H7 (cell line): Measurements from ENCODE around the gene GPR179. TPM values are rescaled to one million over a fixed set of nuclear protein-coding genes. Genes with fewer than 3 reads are reported as not detected.

Experiments
- DNase-seq: peaks from one replicate; pipeline ENCODE4 v3.0.0; 2012
- H3K27me3 ChIP-seq: 2 replicates; pipeline ENCODE4 v1.6.0; 2011; ENCODE audit warnings: mild to moderate bottlenecking, low read length; ENCODE audit not compliant: control insufficient read depth, insufficient read depth
- H3K36me3 ChIP-seq: replicated peaks from 2 replicates; pipeline ENCODE4 v1.5.1; 2011; ENCODE audit warnings: low read length; ENCODE audit not compliant: control insufficient read depth, insufficient read depth
- H3K4me3 ChIP-seq: 2 replicates; pipeline ENCODE4 v1.5.1; 2011; ENCODE audit warnings: low read depth, mild to moderate bottlenecking, control low read depth, low read length, moderate library complexity; ENCODE audit not compliant: insufficient read depth
- total RNA-seq: library from RNA; depleted of rRNA; stranded (reverse); fragments of >200 nt; shearing (Covaris generic); gene quantifications from 2 replicates; pipeline ENCODE4 v1.2.3, GENCODE V29; 2014

GPR179 gene
- total RNA-seq, 1 experiment from 2014 or later, result 0.07 TPM

DNA sequence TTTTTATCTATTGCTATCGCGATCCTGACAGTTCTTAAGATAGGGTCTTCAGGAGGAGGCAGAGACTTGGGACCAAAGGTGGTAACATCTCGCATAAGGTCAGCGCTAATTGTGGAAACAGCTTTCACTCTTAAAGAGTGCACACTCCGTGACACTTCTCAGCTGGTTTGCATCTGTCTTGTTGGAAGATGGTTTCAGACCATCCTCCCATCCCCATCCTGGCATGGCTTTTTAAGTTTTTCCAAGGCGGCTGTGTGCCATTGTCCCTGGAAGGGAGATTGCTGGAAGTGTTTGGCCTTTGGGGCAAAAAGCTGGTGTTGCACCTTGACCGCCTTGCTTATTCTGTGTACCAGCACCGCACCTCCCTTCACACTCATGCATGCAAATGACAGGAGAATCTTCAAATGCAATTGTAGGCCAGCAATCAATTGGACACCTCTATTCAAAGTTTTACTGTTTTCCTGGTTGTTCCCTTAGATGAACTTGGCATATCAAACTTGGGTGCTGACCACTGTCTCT, 9.4 kb upstream of the GPR179 start:
- peak overlapping the region; percentile 73 for H3K4me3 ChIP-seq
- no peaks in the 10 kb centered on the region for H3K36me3 ChIP-seq
- no peak for DNase-seq
- H3K27me3 ChIP-seq, result peaks cover 3% of the 10 kb centered on the region

DNA sequence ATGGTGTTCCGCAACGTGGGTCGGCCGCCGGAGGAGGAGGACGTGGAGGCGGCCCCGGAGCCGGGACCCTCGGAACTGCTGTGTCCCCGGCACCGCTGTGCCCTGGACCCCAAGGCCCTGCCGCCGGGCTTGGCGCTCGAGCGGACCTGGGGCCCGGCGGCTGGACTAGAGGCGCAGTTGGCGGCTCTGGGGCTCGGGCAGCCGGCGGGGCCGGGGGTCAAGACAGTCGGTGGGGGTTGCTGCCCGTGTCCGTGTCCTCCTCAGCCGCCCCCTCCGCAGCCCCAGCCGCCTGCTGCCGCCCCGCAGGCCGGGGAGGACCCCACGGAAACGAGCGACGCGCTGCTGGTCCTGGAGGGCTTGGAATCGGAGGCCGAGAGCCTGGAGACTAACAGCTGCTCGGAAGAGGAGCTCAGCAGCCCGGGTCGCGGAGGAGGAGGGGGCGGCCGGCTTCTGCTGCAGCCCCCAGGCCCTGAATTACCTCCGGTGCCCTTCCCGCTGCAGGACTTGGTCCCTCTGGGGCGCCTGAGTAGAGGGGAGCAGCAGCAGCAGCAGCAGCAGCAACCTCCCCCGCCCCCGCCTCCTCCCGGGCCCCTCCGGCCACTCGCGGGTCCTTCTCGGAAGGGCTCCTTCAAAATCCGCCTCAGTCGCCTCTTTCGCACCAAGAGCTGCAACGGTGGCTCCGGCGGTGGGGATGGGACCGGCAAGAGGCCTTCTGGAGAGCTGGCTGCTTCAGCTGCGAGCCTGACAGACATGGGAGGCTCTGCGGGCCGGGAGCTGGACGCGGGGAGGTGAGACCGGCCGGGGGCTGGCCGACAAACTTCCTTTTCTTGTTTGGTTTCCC, 8.7 kb upstream of the GPR179 start:
- no peaks in the 10 kb centered on the region for H3K36me3 ChIP-seq
- peak; percentile 69 for DNase-seq
- H3K4me3 ChIP-seq, result peak overlapping the region; percentile 73
- H3K27me3 ChIP-seq, result peaks cover 3% of the 10 kb centered on the region

DNA sequence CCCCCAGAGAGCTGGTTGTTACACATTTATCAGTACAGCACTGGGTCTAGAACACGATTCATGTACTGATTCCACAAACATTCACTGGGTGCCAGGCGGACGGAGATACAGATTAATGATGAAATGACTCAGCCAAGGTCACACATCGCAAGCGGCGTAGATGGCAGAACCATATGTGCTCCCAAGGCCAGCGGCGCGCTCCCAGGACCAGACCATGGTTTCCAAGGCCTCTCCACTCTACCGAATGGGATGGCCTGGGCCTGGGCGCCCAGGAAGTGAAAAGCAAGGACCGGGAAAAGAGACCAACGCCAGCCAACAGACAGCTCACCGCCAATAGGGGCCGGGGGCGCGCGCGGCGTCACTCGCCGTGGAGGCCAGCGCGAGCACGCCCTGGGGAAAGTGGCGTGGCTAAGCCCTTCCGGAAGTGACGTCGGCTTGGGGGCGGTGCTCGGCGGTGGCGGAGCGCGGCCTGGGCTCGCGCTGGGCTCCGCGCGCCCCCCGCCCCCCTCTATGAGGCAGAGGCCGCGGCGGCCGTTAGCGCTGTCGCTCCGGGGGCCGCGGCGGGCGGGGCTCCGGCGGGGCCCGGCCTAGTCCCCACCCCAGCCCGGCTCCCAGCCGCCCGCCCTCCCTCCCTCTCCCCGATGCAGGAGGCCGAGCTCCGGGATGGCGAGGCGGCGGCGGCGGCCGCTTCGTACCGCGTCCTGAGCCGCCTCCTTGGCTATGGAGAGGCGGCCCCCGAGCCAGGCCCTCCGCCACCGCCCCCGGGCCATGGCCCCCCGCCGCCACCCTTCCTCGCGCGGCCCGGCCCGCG, 7.9 kb upstream of the GPR179 start, which contains the start of gene SOCS7:
Gene SOCS7, plus strand, starts transcription at position 433 of the 811 bp plus-strand sequence. Its CDS starts 209 bp downstream, at position 642.
- DNase-seq, result peak; percentile 97
- Histone ChIP-seq H3K27me3 (peaks cover 3% of the 10 kb centered on the region), H3K36me3 (no peaks in the 10 kb centered on the region), H3K4me3 (peak within 1 kb of the TSS; percentile 73)

DNA sequence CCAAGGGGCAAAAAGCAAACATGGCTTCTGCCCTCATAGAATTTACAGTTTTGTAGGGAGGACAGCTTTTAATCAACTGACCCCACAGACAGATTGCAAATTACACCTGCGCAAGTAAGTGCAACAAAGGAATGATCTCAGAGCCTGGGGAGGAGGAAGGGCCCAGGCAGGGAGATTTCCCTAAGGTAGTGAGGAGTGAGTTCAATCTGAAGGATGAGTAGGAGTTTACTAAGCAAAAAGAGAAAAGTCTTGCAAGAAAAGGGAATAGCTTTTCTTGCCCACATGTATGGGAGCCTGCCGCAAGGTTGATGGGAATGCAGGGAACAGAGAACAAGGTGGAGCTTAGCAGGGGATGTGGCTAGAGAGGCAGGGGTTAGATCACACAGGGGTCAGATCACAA, 6.3 kb upstream of the GPR179 start:
- Histone ChIP-seq H3K4me3 (no peak overlapping the region), H3K27me3 (peaks cover 3% of the 10 kb centered on the region), H3K36me3 (no peaks in the 10 kb centered on the region)
- no peak for DNase-seq

DNA sequence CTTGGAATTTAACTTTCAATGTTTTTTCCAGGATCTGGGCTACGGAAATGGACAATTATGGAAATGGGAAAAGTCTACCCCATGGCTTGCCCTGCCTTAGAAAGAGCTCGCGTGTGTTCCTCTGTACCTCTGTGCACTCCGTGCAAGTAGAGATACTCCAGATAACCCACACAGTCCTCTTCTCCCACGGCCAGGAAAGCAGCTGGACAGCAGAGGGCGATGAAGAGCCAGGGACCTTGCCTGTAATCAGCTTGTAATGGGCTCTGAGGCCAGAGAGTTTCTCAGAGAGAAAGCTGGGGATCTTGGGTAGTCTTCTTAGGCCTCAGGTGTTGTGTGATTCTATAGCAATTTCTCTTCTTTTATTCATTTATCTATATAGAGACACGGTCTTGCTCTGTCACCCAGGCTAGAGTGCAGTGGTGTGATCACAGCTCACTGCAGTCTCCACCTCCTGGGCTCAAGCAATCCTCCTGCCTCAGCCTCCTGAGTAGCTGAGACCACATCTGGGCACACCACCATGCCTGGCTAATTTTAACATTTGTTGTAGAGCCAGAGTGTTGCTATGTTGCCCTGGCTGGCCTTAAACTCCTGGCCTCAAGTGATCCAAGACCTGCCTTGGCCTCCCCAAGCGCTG, 5.5 kb upstream of the GPR179 start:
- Histone ChIP-seq H3K27me3 (peaks cover 3% of the 10 kb centered on the region), H3K36me3 (no peaks in the 10 kb centered on the region), H3K4me3 (no peak overlapping the region)
- DNase-seq, result peak; percentile 83

DNA sequence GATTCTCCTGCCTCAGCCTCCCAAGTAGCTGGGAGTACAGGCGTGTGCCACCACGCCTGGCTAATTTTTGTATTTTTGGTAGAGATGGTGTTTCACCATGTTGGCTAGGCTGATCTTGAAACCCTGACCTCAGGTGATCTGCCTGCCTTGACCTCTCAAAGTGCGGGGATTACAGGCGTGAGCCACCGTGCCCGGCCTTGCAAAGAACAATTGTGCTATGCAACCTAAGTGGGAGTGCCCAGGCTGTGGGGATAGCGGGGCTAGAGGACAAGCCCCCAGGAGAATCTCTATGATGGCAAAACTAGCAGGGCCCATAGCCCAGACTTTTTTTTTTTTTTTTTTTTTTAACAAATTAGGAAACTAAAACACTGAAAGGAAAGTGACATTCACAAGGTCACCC, 2.0 kb upstream of the GPR179 start:
- DNase-seq, result no peak
- H3K36me3 ChIP-seq, result no peaks in the 10 kb centered on the region
- no peaks in the 10 kb centered on the region for H3K27me3 ChIP-seq
- H3K4me3 ChIP-seq, result no peak overlapping the region

DNA sequence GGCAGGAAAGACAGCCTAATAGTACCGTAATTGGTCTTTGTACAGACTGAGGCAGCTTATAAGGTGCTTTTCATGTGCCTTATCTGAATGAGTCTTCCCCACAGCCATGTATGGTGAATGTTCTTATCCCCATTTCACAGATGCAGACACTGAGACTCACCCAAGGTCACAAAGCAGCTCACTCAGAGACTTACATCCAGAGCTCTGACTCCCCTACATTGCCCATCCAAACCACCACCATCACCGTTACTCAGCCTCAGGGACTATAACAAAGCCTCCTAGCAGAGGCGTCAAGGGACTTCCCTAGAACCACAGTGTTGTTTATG, 627 bp upstream of the GPR179 start:
- DNase-seq, result no peak
- H3K27me3 ChIP-seq, result no peaks in the 10 kb centered on the region
- no peaks in the 10 kb centered on the region for H3K36me3 ChIP-seq
- H3K4me3 ChIP-seq, result no peak overlapping the region

DNA sequence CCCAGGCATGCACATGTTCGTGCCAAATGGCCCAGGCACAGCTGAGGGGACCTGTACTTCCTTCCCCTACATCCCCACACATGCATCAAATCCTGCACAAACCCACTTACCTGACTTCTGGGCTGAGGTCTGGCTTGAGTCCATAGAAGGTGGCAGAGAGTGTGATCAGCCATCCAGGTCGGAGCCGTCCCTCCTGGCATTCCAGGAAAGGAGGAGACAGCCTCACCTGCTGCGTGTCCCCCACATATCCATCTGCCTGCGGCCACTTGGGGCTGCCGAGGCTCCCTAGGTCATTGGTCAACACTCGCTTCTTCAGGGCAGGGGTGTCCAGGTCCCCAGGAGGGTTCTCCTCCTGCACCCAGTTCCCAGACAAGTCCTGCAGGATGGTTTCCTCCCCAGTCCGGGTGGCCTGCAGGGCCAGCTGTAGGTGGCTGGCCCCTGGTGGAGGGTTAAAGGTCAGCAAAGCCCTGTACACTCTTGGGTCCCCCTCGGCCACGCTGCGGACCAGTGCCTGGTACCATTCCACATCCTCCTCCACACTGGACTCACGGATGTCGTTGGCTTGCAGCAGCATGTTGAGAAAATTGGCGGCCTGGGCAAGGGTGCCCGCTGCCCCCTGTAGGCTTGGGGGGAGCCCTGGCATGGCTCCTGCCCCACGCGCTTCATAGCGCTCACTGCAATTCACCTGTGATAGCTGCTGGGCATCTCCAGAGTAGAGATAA, 709 bp downstream of the GPR179 start:
- Histone ChIP-seq H3K4me3 (no peak overlapping the region), H3K36me3 (no peaks in the 10 kb centered on the region), H3K27me3 (no peaks in the 10 kb centered on the region)
- DNase-seq, result no peak

DNA sequence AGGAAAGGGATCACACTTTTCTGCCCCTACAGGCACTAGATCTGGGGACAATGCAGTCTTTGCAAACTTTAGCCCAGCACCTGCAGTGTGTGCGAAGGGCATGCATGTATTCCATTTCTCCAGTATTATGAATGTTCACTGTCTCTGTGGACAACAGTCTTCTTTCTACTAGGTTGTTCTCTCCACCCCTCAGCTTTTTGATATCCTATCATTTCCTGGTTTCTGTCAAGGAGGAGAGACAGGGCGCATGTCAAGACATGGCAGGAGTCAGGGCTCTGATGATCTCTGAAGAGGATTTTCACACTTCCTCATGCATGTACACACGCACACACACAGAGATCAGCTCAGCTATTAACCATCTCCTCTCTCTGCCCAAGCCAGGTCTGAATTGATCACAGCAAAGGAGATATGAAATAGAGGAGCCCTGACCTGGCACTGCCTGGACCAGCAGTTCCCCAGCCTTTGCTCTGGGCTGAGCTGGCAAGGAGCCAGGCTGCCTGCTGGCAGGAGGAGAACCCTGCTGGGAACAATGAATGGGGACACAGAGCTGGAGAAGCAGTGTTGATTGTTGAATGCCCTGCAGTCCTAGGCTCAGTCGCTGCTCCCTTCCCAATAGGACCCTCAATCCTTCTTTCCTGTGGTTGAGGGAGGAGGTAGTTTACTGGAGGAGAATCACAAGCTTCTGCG, 2.6 kb downstream of the GPR179 start:
- Histone ChIP-seq H3K36me3 (no peaks in the 10 kb centered on the region), H3K27me3 (no peaks in the 10 kb centered on the region), H3K4me3 (no peak overlapping the region)
- DNase-seq, result peak; percentile 74

DNA sequence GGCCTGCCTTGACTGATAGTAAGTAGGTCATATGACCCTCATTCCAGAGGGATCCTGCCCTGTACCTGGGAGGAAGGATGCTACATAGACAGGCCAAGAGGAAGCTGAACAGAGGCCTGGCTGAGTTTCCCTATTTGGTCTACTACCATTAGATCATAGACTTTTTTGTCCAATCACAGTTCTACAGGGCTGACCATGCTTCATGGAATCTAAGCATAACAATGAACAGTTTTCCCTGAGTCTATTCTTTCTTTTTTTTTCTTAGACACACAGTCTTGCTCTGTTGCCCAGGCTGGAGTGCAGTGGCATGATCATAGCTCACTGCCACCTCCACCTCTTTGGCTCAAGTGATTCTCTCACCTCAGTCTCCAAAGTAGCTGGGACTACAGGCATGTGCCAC, 3.9 kb downstream of the GPR179 start:
- no peak overlapping the region for H3K4me3 ChIP-seq
- DNase-seq, result no peak

DNA sequence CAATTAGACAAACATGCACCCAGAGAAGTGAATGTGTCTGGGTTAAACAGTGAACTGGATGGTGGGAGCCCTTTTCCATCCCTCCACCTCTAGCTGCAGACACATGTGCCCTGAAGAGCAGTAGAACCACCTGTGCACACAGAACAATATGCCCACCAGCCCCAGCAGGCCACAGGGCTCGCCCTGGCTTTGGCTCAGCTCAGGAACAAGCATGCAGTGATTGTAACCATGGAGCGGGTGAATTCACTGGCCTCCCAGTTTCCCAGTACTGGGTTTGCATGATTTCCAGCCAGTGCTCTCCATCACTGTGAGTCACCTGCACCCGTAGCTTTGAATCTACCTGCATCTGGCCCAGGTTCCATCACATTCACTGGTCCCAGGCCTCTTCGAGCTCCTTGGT, 5.2 kb downstream of the GPR179 start:
- no peaks in the 10 kb centered on the region for H3K27me3 ChIP-seq
- no peak for DNase-seq
- H3K36me3 ChIP-seq, result no peaks in the 10 kb centered on the region
- no peak overlapping the region for H3K4me3 ChIP-seq

More for the DNA sequence above, 3.9 kb downstream of the GPR179 start:
- Histone ChIP-seq H3K36me3 (no peaks in the 10 kb centered on the region), H3K27me3 (no peaks in the 10 kb centered on the region)

DNA sequence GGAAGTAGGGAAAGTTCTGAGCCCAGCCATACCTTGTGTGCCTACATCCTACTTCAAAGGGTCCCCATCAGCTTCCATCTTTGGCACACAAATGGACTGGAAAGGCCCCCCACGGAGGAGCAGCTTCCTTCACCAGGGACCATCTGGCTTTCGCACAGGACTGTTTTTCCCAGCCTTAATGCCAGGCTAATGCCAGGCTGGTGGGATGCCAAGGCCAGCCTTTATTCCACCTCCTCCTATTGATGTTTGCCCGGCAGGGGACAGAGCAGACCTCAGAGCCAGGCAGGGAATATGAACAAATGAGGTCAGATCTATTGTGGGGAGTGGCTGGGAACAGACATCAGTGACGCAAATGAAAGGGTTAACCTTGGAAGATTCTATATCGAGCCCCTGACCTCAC, 5.7 kb downstream of the GPR179 start:
- DNase-seq, result no peak
- no peaks in the 10 kb centered on the region for H3K36me3 ChIP-seq
- H3K4me3 ChIP-seq, result no peak overlapping the region
- no peaks in the 10 kb centered on the region for H3K27me3 ChIP-seq

DNA sequence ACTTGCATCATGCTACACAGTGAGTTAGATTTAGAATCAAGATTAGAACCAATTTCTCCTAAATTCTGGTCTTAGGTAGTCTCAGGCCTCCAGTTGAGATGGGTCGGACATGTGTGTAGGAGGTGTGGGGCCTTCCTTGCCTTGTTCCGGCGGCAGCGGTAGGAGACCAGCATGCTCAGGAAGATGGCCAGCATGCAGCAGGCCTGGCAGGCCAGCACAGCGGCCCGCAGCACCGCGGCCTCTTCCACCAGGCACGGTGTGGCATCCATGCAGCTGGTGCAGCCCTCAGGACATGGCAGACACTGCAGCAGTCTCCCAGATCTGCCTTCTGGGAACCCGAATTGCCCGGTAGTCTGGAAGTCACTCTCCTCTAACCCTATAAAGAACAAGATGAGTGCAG, 6.9 kb downstream of the GPR179 start:
- no peak overlapping the region for H3K4me3 ChIP-seq
- H3K27me3 ChIP-seq, result no peaks in the 10 kb centered on the region

More for the DNA sequence above, 6.9 kb downstream of the GPR179 start:
- DNase-seq, result no peak
- no peaks in the 10 kb centered on the region for H3K36me3 ChIP-seq
